GM18867 (cell line): ENCODE results near the gene OR6K6.
A peak's percentile ranks its signal among the peaks of the same experiment; 100 is the strongest.

ENCODE experiments used
- ATAC-seq: cut with Tn5 transposase; IDR thresholded peaks from one replicate; pipeline ENCODE4 v1.9.1; 2021; ENCODE audit warnings: mild to moderate bottlenecking, moderate library complexity; ENCODE audit not compliant: unreplicated experiment

The OR6K6 gene

GRCh38 chr1:158754420-158754819 lies at the start of gene OR6K6:
Gene OR6K6 (plus strand): TSS chr1:158754720. CDS start chr1:158754888, 168 bp downstream.
- ATAC-seq = no peak

DNA sequence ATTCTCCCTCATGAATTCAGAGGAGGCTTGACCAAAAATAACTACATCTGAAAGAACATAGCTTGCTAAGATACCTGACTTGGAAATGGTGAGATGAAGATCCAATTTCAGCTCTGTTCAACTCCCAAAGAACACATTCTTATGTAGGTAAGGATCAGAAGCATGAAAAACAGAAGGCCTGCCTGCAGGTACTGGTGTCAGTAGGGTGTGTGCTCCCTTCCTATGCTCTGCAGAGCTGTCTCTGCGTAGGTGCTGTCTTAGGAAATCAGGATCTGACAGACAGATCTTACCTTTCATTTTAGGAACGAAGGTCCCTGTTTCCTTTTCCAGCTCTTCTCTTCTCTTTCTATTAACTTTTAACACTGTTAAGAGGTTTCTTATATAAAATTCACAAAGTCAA lies 48.4 kb upstream of the OR6K6 start:
- ATAC-seq = no peak

GRCh38 chr1:158711098-158711497 lies 43.4 kb upstream of the OR6K6 start:
- ATAC-seq = no peak

DNA sequence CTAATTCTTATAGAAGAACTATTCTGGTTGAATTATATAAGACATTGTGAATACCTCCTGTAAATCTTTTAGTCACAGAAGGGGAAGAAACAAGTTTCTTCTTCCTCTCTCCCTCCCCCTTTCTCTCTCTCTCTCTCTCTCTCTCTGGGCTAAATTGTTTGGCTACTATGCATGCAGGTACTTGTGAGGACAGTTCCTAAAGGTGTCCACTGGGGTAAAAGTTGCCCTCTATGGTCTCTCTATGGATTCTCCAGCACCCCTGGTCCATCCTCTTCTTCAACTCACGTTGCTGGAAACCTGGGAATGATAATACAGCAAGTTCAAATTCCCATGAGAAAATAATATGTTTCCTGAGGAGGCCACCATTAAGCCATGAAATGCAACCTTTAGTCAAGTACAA lies 39.8 kb upstream of the OR6K6 start:
- ATAC-seq = no peak

- no peak for ATAC-seq
Observed at GRCh38 chr1:158716335-158716734, 38.2 kb upstream of the OR6K6 start.

DNA sequence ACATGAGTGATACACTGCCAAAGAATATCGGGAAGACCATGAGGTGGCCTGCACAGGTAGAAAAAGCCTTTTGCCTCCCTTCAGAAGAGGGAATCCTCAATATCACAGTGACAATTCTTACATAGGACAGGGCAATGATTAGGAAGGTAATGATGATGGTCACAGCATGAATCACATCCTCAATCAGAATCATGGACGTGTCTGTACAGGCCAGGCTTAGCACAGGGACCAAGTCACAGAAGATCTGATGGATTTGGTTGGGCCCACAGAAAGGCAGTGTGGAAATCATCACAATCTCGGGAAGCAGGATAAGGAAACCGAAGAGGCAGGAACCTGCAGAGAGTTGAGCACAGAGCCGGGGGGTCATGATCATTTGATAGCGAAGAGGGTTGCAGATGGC lies 37.2 kb upstream of the OR6K6 start:
- no peak for ATAC-seq

GRCh38 chr1:158719664-158720063 lies 34.9 kb upstream of the OR6K6 start:
- ATAC-seq = no peak

GRCh38 chr1:158720620-158721019 lies 33.9 kb upstream of the OR6K6 start, which contains the start of gene OR6K3:
Gene OR6K3 (minus strand): TSS chr1:158720720. CDS start chr1:158718115, 2,605 bp downstream.
- ATAC-seq = no peak

DNA sequence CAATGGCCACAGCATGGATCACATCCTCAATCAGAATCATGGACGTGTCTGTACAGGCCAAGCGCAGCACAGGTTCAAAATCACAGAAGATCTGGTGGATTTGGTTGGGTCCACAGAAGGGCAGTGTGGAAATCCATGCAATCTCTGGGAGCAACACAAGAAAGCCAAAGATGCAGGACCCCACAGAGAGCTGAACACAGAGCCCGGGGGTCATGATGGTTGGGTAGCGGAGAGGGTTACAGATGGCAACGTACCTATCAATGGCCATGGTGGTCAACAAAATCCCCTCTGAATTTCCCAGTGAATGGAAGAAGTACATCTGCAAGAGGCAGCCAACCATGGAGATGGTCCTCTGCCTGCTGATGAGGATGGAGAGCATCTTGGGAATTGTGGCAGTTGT lies 30.1 kb upstream of the OR6K6 start:
- ATAC-seq = no peak

DNA sequence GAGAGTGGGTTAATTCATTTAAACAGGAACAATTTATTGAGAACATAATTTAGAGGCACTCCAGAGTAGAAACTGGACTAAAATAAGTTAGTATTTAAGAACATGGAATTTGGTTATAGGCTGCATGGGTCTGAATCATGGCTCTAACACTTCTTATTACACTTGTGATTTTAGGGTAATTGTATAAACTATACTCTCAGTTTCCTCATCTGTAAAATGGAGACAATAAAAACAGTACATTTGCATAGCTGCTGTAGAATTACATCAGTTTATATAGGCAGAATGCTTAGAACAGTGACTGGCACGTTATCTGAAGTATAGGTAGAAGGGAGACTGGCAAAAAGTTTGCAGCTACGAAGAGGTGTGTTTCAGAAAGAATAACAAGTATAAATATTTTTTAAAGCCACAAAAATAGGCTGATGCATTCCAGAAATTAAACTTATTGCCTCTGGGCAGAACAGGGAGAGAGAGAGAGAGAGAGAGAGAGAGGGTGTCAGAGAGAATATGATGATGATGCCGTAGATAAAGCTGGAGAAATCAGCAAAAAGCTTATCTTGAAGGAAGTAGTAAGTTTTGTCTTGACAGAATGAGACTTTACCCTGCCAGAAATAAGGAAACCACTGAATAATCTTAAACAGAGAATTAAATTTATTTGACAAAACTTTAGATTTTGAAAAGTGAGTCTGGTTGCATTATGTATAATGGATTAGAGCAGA lies 25.9 kb upstream of the OR6K6 start:
- no peak for ATAC-seq

- no peak for ATAC-seq
Observed at GRCh38 chr1:158730453-158730852, 24.1 kb upstream of the OR6K6 start.

DNA sequence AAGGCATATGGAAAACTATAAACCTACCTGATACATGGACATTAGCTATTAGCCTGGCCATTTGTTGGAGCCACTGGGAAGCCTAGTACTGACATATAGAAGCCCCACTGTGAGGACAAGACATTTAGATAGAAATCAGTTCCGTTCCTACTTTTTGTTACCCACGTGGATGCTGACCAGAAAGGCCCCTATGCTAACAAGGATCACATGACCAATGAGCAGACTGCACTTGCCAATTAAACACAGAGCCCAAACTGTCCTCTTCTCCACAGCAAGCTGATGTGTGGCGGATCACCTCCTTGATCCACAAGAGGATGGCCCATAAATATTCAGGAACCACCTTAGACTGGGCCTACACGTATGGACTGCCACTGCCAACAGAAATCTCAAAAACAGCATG lies 22.8 kb upstream of the OR6K6 start:
- ATAC-seq = no peak

DNA sequence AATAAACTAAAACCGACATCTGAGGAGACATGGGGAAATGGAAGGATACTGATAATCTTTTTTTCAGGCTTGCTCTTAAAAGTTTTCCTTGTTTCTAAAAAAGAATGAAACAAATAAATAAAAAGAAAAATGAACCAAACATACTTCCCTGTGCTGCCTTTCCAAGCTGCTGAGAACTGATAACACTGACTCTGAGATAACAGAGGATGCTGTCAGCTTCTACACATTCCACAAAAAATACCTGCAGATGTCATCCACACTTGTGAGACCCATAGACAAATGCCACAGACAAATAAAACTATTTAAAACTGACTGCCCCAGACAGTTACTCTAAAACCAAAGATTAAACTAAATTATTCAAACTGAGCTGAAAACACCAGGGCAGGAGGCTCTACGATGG lies 22.0 kb upstream of the OR6K6 start:
- ATAC-seq = no peak

DNA sequence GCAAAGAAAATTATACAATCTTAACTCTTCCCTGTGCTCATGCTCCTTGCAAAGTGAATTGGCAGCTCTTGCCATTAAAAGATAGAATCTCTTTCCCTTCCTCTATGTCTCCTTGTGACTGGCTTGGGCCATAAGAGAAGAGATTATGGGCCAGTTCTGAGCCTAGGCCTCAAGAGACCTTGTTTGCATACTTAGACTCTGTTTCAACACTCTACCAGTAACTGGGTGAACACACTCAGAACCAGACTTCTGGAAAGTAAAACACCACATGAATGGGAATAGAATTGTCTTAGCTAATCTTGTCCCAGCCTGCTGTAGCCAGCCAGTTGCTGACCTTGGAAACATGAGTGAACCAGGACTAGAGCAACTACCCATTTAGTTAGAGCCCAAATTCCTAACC lies 18.7 kb upstream of the OR6K6 start:
- no peak for ATAC-seq

DNA sequence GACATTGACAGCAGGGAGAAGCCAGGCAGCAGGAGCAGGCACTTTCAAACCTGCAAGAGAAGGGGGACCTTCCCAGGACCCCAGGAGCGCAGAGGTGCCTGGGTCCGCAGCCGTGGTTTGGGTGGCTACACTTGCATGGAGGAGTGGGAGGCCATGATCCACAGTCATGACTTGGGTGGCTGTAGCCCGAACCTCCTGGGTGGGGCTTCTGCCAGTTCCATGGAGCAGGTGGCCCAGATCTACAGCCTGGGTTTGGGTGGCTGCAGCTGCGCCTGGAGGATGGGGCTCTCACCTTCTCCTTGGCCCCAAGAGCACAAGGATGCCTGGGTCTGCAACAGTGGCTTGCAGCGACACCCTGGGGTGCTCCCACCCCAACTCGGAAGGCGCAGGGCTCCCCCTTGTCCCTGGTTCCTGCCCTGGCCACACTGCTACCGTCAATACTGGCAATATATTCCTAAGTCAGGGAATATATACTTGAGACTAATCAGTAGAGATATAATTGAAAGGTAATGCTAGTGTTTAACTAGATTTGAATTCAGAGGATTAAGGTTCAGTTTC lies 2.3 kb upstream of the OR6K6 start:
- ATAC-seq = no peak

- no peak for ATAC-seq
Observed at GRCh38 chr1:158771950-158772866, 17.7 kb downstream of the OR6K6 start, which contains the start of gene OR6N1. Gene OR6N1 (minus strand): TSS chr1:158772195. CDS start chr1:158766682, 5,513 bp downstream.

- ATAC-seq = no peak
Observed at GRCh38 chr1:158781104-158781503, 26.6 kb downstream of the OR6K6 start, which contains the start of gene OR6N2. Gene OR6N2 (minus strand): TSS chr1:158781204. CDS start chr1:158777635, 3,569 bp downstream.

- peak; percentile 75 for ATAC-seq
Observed at GRCh38 chr1:158793604-158794003, 39.1 kb downstream of the OR6K6 start.

- no peak for ATAC-seq
Observed at GRCh38 chr1:158794247-158794646, 39.7 kb downstream of the OR6K6 start.

- no peak for ATAC-seq
Observed at GRCh38 chr1:158798531-158798930, 44.0 kb downstream of the OR6K6 start.

- ATAC-seq = no peak
Observed at GRCh38 chr1:158799689-158800088, 45.2 kb downstream of the OR6K6 start.
